HG03520 (cell line): ENCODE data around the gene PRSS8.
"Not testable (repeated sequence)": the region's sequence is repeated elsewhere in the genome, so short reads cannot be mapped to it uniquely, and the experiment has no call there.

Source experiments
- ATAC-seq: cut with Tn5 transposase; IDR thresholded peaks from one replicate; pipeline ENCODE4 v1.9.1; 2021; ENCODE audit warnings: mild to moderate bottlenecking, moderate library complexity; ENCODE audit not compliant: unreplicated experiment

Gene PRSS8

GRCh38 chr16:31135535-31136286, at the start of gene PRSS8:
TSS of gene PRSS8 (minus strand) at chr16:31135727. CDS start at chr16:31135498, 229 bp downstream.
- ATAC-seq, result no peak

GRCh38 chr16:31184888-31185287, 49.4 kb upstream of the PRSS8 start:
- ATAC-seq, result no peak

GRCh38 chr16:31183432-31184428, 48.2 kb upstream of the PRSS8 start:
- no peak for ATAC-seq

- no peak for ATAC-seq
These were observed 46.9 kb upstream of the PRSS8 start for GRCh38 chr16:31182391-31182790.

GRCh38 chr16:31181102-31181830, 45.7 kb upstream of the PRSS8 start:
- ATAC-seq, result no peak

GRCh38 chr16:31179747-31180459, 44.4 kb upstream of the PRSS8 start, which contains the start of gene FUS:
TSS of gene FUS (plus strand) at chr16:31180139. CDS start at chr16:31180215, 76 bp downstream.
- ATAC-seq, result peak; percentile 48

GRCh38 chr16:31179219-31179746, 43.8 kb upstream of the PRSS8 start:
- ATAC-seq, result peak; percentile 2

- no peak for ATAC-seq
These were observed 41.6 kb upstream of the PRSS8 start for GRCh38 chr16:31177136-31177535.

- ATAC-seq, result not testable (repeated sequence)
These were observed 34.5 kb upstream of the PRSS8 start for GRCh38 chr16:31170048-31170447.

GRCh38 chr16:31168848-31169247, 33.3 kb upstream of the PRSS8 start:
- ATAC-seq, result no peak

GRCh38 chr16:31167315-31167714, 31.8 kb upstream of the PRSS8 start:
- ATAC-seq, result no peak

GRCh38 chr16:31157136-31157535, 21.6 kb upstream of the PRSS8 start:
- ATAC-seq, result no peak

- ATAC-seq, result not testable (repeated sequence)
These were observed 15.4 kb upstream of the PRSS8 start for GRCh38 chr16:31150976-31151375.

- ATAC-seq, result no peak
These were observed 14.7 kb upstream of the PRSS8 start, which contains the start of gene PRSS36 for GRCh38 chr16:31149894-31150890. TSS of gene PRSS36 (minus strand) at chr16:31150066. CDS start at chr16:31150035, 31 bp downstream.

- ATAC-seq, result no peak
These were observed 13.8 kb upstream of the PRSS8 start for GRCh38 chr16:31149332-31149731.

GRCh38 chr16:31148896-31149295, 13.4 kb upstream of the PRSS8 start:
- no peak for ATAC-seq

- no peak for ATAC-seq
These were observed 12.8 kb upstream of the PRSS8 start for GRCh38 chr16:31148281-31148728.

GRCh38 chr16:31147574-31147973, 12.0 kb upstream of the PRSS8 start:
- ATAC-seq, result no peak
